GM23338 (cell line): Measurements from ENCODE around the gene UCN3. TPM values are rescaled to one million over a fixed set of nuclear protein-coding genes. Genes with fewer than 3 reads are reported as not detected.
A peak's percentile ranks its signal among the peaks of the same experiment; 100 is the strongest.

Experiments
- ATAC-seq: fragments of 200-7000 bp; cut with Tn5 transposase; 3 replicates; pipeline ENCODE4 v1.9.1; 2020
- DNase-seq: peaks from one replicate; pipeline ENCODE4 v3.0.0-alpha.2; 2015; ENCODE audit warnings: low spot score
- H2AFZ ChIP-seq: fragments of 200-600 bp; sonication (generic); 2 replicates; pipeline ENCODE4 v1.8.0; 2016; ENCODE audit warnings: antibody characterized with exemption, mild to moderate bottlenecking, moderate library complexity
- H3F3A ChIP-seq: fragments of 200-600 bp; sonication (generic); replicated peaks from 2 replicates; pipeline ENCODE4 v1.8.0; 2017; ENCODE audit warnings: antibody characterized with exemption, mixed run types, low read depth
- H3K27ac ChIP-seq: fragments of 200-600 bp; sonication (generic); 2 replicates; pipeline ENCODE4 v1.6.1; 2016; ENCODE audit warnings: low read depth
- H3K27me3 ChIP-seq: fragments of 200-600 bp; sonication (generic); 2 replicates; pipeline ENCODE4 v1.8.0; 2016; ENCODE audit warnings: mild to moderate bottlenecking, mixed run types, moderate library complexity; ENCODE audit not compliant: insufficient read depth
- H3K36me3 ChIP-seq: fragments of 200-600 bp; sonication (generic); 2 replicates; pipeline ENCODE4 v1.8.0; 2016; ENCODE audit warnings: mild to moderate bottlenecking; ENCODE audit not compliant: insufficient read depth
- H3K4me1 ChIP-seq: fragments of 200-600 bp; sonication (generic); 2 replicates; pipeline ENCODE4 v1.8.0; 2016; ENCODE audit warnings: mild to moderate bottlenecking, moderate library complexity; ENCODE audit not compliant: insufficient read depth
- H3K4me2 ChIP-seq: fragments of 200-600 bp; sonication (generic); 2 replicates; pipeline ENCODE4 v1.7.1; 2017; ENCODE audit warnings: mixed run types
- H3K4me3 ChIP-seq: fragments of 200-600 bp; sonication (generic); 2 replicates; pipeline ENCODE4 v1.6.1; 2016; ENCODE audit warnings: mixed run types
- H3K79me2 ChIP-seq: fragments of 200-600 bp; sonication (generic); replicated peaks from 2 replicates; pipeline ENCODE4 v1.8.0; 2017; ENCODE audit warnings: mild to moderate bottlenecking; ENCODE audit not compliant: insufficient read depth
- H3K9me2 ChIP-seq: fragments of 200-600 bp; sonication (generic); 2 replicates; pipeline ENCODE4 v1.8.0; 2017; ENCODE audit not compliant: insufficient read depth
- H4K20me1 ChIP-seq: fragments of 200-600 bp; sonication (generic); replicated peaks from 2 replicates; pipeline ENCODE4 v1.8.0; 2017; ENCODE audit warnings: mild to moderate bottlenecking; ENCODE audit not compliant: insufficient read depth
- H3K27ac Mint-ChIP-seq: 2 replicates; pipeline ENCODE4 v1.8.0; 2020; ENCODE audit warnings: inconsistent platforms, mild to moderate bottlenecking, moderate library complexity, mixed read lengths
- H3K27me3 Mint-ChIP-seq: 3 replicates; pipeline ENCODE4 v1.8.0; 2022; ENCODE audit warnings: low read depth, mild to moderate bottlenecking, moderate library complexity, mixed read lengths, inconsistent platforms; ENCODE audit not compliant: insufficient read depth, poor library complexity
- H3K36me3 Mint-ChIP-seq: 3 replicates; pipeline ENCODE4 v1.8.0; 2021; ENCODE audit warnings: low read depth, mild to moderate bottlenecking, inconsistent platforms, moderate library complexity, mixed read lengths
- H3K4me1 Mint-ChIP-seq: 3 replicates; pipeline ENCODE4 v1.8.0; 2020; ENCODE audit warnings: mild to moderate bottlenecking, inconsistent platforms, mixed read lengths
- H3K4me3 Mint-ChIP-seq: 3 replicates; pipeline ENCODE4 v1.8.0; 2021; ENCODE audit warnings: moderate library complexity, mild to moderate bottlenecking, inconsistent platforms, mixed read lengths
- H3K9me3 Mint-ChIP-seq: 3 replicates; pipeline ENCODE4 v1.8.0; 2020; ENCODE audit warnings: moderate library complexity, mild to moderate bottlenecking, inconsistent platforms, mixed read lengths
- CREB1 ChIP-seq: fragments of 250-450 bp; sonication (Bioruptor Pico); IDR thresholded peaks from 2 replicates; pipeline ENCODE4 v1.5.0; 2020; ENCODE audit warnings: low read depth, mild to moderate bottlenecking, moderate library complexity
- EZH2 ChIP-seq: fragments of 200-600 bp; sonication (generic); IDR thresholded peaks from one replicate; pipeline ENCODE4 v1.8.0; 2017; ENCODE audit warnings: antibody characterized with exemption, mild to moderate bottlenecking, low read depth; ENCODE audit not compliant: unreplicated experiment
- EZH2phosphoT487 ChIP-seq: fragments of 200-600 bp; sonication (generic); IDR thresholded peaks from one replicate; pipeline ENCODE4 v1.8.1; 2018; ENCODE audit warnings: antibody characterized with exemption; ENCODE audit not compliant: unreplicated experiment
- NANOG ChIP-seq: IDR thresholded peaks from 2 replicates; pipeline ENCODE4 v1.6.1; 2016; ENCODE audit warnings: antibody characterized with exemption, borderline replicate concordance
- POLR2AphosphoS5 ChIP-seq: IDR thresholded peaks from 2 replicates; pipeline ENCODE4 v1.6.1; 2016; ENCODE audit warnings: antibody characterized with exemption, low read depth
- STAT1 ChIP-seq: IDR thresholded peaks from one replicate; pipeline ENCODE4 v1.6.1; 2016; ENCODE audit warnings: antibody characterized with exemption; ENCODE audit not compliant: unreplicated experiment
- ZNF114 ChIP-seq: fragments of 250-450 bp; sonication (Bioruptor Pico); IDR thresholded peaks from 2 replicates; pipeline ENCODE4 v1.5.0; 2020; ENCODE audit warnings: mild to moderate bottlenecking, moderate library complexity
- ZNF331 ChIP-seq: fragments of 250-450 bp; sonication (Bioruptor Pico); IDR thresholded peaks from 2 replicates; pipeline ENCODE4 v1.5.0; 2020; ENCODE audit warnings: low read depth, mild to moderate bottlenecking, moderate library complexity
- polyA plus RNA-seq: library from polyadenylated mRNA; unstranded; fragments of >200 nt; fragmentation: Nextera tagmentation; extraction: Ambion mirVana; gene quantifications from 2 replicates; pipeline ENCODE4 v1.2.1, GENCODE V29; 2016
- total RNA-seq: library from RNA; depleted of rRNA; stranded (reverse); fragments of >200 nt; shearing (Covaris generic); gene quantifications from 2 replicates; pipeline ENCODE4 v1.2.3, GENCODE V29; 2014
- TF ChIP-seq, protein P1 (sequence below): IDR thresholded peaks from one replicate; pipeline ENCODE4 v1.6.1; 2018; ENCODE audit warnings: antibody characterized with exemption; ENCODE audit not compliant: unreplicated experiment
- TF ChIP-seq, protein P2 (sequence below), 2 experiments: fragments of 200-600 bp in 1 of 2; sonication (generic) in 1 of 2; conservative IDR thresholded peaks; 2 replicates each; pipeline versions ENCODE4 v1.5.1 to v1.6.1; 2016 to 2017; ENCODE audit warnings: antibody characterized with exemption in 2 of 2, low read depth in 2 of 2, mild to moderate bottlenecking in 2 of 2, moderate library complexity in 1 of 2
- TF ChIP-seq, protein P3 (sequence below): IDR thresholded peaks from 2 replicates; pipeline ENCODE4 v1.6.1; 2016; ENCODE audit warnings: antibody characterized with exemption

Gene UCN3
- total and polyA plus RNA-seq, 2 experiments from 2014 or later: not detected

DNA sequence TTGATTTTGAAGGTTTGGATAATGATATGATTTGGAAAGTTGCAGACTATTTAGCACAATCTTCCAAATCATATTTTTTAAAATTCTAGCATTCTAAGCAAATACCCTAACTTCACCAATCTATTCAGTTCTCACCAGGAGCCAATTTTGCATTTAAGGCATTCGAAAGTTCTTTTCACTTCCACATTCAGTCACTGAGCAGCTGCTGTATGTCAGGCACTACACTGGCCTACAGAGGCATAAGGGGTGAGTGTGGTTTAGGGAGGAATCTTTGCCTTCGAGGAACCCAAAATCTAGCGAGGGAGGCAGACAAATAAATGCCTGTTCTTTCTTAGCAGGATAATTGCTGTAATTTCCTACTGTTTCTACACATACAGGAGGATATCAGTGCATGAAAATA is 10.7 kb upstream of the UCN3 start:
- no peaks in the 10 kb centered on the region for H3F3A ChIP-seq
- DNase-seq (no peak), ATAC-seq (peak; percentile 40; the same call in 1 of the 3 replicates)
- TF ChIP-seq CREB1 (CRISPR knock-in tag) (no peak), EZH2 (no peak), POLR2AphosphoS5 (no peak), EZH2phosphoT487 (no peak), STAT1 (no peak)
- TF ChIP-seq, protein P1, sequence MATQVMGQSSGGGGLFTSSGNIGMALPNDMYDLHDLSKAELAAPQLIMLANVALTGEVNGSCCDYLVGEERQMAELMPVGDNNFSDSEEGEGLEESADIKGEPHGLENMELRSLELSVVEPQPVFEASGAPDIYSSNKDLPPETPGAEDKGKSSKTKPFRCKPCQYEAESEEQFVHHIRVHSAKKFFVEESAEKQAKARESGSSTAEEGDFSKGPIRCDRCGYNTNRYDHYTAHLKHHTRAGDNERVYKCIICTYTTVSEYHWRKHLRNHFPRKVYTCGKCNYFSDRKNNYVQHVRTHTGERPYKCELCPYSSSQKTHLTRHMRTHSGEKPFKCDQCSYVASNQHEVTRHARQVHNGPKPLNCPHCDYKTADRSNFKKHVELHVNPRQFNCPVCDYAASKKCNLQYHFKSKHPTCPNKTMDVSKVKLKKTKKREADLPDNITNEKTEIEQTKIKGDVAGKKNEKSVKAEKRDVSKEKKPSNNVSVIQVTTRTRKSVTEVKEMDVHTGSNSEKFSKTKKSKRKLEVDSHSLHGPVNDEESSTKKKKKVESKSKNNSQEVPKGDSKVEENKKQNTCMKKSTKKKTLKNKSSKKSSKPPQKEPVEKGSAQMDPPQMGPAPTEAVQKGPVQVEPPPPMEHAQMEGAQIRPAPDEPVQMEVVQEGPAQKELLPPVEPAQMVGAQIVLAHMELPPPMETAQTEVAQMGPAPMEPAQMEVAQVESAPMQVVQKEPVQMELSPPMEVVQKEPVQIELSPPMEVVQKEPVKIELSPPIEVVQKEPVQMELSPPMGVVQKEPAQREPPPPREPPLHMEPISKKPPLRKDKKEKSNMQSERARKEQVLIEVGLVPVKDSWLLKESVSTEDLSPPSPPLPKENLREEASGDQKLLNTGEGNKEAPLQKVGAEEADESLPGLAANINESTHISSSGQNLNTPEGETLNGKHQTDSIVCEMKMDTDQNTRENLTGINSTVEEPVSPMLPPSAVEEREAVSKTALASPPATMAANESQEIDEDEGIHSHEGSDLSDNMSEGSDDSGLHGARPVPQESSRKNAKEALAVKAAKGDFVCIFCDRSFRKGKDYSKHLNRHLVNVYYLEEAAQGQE: no peak
- Mint-ChIP-seq H3K27me3 (no peaks in the 10 kb centered on the region), H3K4me1 (peaks cover 12% of the 10 kb centered on the region; the same call in 2 of the 3 replicates), H3K9me3 (no peaks in the 10 kb centered on the region), H3K36me3 (no peaks in the 10 kb centered on the region), H3K4me3 (no peak overlapping the region), H3K27ac (no peak overlapping the region)
- H3K36me3 ChIP-seq: no peaks in the 10 kb centered on the region
- H2AFZ ChIP-seq: 0 out of 2 replicates have a peak overlapping the region, but pooled peaks have one; percentile 34
- no peaks in the 10 kb centered on the region for H3K4me1 ChIP-seq
- no peak overlapping the region for H3K4me3 ChIP-seq
- 0 out of 2 replicates have a peak, but pooled peaks cover 2% of the 10 kb centered on the region for H3K9me2 ChIP-seq
- H3K79me2 ChIP-seq: no peaks in the 10 kb centered on the region
- H3K27ac ChIP-seq: no peak overlapping the region
- no peaks in the 10 kb centered on the region for H3K27me3 ChIP-seq
- no peaks in the 10 kb centered on the region for H4K20me1 ChIP-seq
- no peak overlapping the region for H3K4me2 ChIP-seq

DNA sequence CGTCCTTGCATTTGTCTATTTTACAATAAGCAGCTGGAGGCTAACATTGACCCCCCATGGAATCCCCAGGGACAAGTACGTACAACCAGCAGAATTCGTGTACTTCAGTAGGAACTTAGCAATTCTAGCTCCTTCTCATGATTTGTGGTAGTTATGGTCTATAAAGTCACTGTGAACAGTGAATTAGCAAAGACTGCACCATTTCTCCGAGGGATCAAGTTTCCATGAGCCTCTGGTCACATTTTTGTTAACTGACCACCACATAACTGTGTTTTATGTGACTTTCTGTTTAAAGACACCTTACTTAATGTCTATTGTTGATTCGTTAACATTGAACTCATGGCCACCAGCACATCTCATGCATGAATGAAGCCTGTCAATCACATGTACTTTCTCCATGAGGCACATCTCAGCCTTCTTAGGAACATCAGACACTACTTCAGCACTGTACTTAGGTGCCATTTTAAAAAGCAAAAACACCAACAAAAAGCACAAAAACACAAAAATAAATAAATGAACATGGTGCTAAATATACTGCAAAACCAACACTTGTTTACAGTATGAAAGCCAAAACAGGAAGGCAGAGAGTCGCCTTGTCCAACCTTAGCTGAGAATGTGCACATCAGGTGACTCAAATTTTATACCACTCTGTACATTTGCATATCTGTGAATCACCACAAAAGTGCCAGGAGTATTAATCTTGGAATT is 9.0 kb upstream of the UCN3 start:
- no peaks in the 10 kb centered on the region for H3K79me2 ChIP-seq
- 0 out of 2 replicates have a peak, but pooled peaks cover 2% of the 10 kb centered on the region for H3K9me2 ChIP-seq
- H3K27me3 ChIP-seq: no peaks in the 10 kb centered on the region
- H3K4me2 ChIP-seq: no peak overlapping the region
- ATAC-seq: no peak
- H4K20me1 ChIP-seq: no peaks in the 10 kb centered on the region
- DNase-seq: no peak
- H3F3A ChIP-seq: no peaks in the 10 kb centered on the region
- H2AFZ ChIP-seq: peak overlapping the region; percentile 28; the same call in 1 of the 2 replicates
- H3K4me3 ChIP-seq: no peak overlapping the region
- H3K27ac ChIP-seq: no peak overlapping the region
- H3K4me1 ChIP-seq: no peaks in the 10 kb centered on the region
- Mint-ChIP-seq H3K36me3 (no peaks in the 10 kb centered on the region), H3K27ac (no peak overlapping the region), H3K4me3 (no peak overlapping the region), H3K9me3 (no peaks in the 10 kb centered on the region), H3K27me3 (no peaks in the 10 kb centered on the region), H3K4me1 (peaks cover 12% of the 10 kb centered on the region; the same call in 2 of the 3 replicates)
- no peaks in the 10 kb centered on the region for H3K36me3 ChIP-seq
- TF ChIP-seq ZNF114 (CRISPR knock-in tag) (no peak), ZNF331 (CRISPR knock-in tag) (no peak), CREB1 (CRISPR knock-in tag) (no peak), EZH2 (no peak), POLR2AphosphoS5 (no peak), STAT1 (no peak), NANOG (no peak), EZH2phosphoT487 (no peak)
- TF ChIP-seq, protein P1: no peak
- TF ChIP-seq, protein P2, sequence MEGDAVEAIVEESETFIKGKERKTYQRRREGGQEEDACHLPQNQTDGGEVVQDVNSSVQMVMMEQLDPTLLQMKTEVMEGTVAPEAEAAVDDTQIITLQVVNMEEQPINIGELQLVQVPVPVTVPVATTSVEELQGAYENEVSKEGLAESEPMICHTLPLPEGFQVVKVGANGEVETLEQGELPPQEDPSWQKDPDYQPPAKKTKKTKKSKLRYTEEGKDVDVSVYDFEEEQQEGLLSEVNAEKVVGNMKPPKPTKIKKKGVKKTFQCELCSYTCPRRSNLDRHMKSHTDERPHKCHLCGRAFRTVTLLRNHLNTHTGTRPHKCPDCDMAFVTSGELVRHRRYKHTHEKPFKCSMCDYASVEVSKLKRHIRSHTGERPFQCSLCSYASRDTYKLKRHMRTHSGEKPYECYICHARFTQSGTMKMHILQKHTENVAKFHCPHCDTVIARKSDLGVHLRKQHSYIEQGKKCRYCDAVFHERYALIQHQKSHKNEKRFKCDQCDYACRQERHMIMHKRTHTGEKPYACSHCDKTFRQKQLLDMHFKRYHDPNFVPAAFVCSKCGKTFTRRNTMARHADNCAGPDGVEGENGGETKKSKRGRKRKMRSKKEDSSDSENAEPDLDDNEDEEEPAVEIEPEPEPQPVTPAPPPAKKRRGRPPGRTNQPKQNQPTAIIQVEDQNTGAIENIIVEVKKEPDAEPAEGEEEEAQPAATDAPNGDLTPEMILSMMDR (conservative IDR thresholded peaks at IDR 0.05; ENCODE audit: low read depth in 2 of 2): no peak
- TF ChIP-seq, protein P3, sequence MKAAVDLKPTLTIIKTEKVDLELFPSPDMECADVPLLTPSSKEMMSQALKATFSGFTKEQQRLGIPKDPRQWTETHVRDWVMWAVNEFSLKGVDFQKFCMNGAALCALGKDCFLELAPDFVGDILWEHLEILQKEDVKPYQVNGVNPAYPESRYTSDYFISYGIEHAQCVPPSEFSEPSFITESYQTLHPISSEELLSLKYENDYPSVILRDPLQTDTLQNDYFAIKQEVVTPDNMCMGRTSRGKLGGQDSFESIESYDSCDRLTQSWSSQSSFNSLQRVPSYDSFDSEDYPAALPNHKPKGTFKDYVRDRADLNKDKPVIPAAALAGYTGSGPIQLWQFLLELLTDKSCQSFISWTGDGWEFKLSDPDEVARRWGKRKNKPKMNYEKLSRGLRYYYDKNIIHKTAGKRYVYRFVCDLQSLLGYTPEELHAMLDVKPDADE: no peak
